Subcutaneous adipose tissue (tissue), 4 donors: ENCODE data around the gene EYS. TPM values are rescaled to one million over a fixed set of nuclear protein-coding genes. Genes with fewer than 3 reads are reported as not detected.

Experiments
- CTCF ChIP-seq: fragments of 450-650 bp; IDR thresholded peaks from one replicate; pipeline ENCODE4 v1.5.1; 2016; ENCODE audit warnings: low read depth, mild to moderate bottlenecking, control low read depth, antibody characterized with exemption, moderate library complexity
- total RNA-seq, 4 donors: library from RNA; depleted of rRNA; stranded (reverse); fragments of >200 nt; gene quantifications; one replicate each; pipeline ENCODE4 v1.1.0, GENCODE V29; 2016

The EYS gene
- total RNA-seq, 4 donors from 2014 or later: 0.17 to 3.8 (median 0.82) TPM

GRCh38 chr6:63821442-63821841 lies 1885.6 kb downstream of the EYS start:
- TF ChIP-seq CTCF: no peak

- no peak for TF ChIP-seq CTCF
Measured at GRCh38 chr6:63819831-63820230, 1887.2 kb downstream of the EYS start.

- no peak for TF ChIP-seq CTCF
Measured at GRCh38 chr6:63817492-63818050, 1889.5 kb downstream of the EYS start.

- no peak for TF ChIP-seq CTCF
Measured at GRCh38 chr6:63816982-63817436, 1890.0 kb downstream of the EYS start.

- TF ChIP-seq CTCF: no peak
Measured at GRCh38 chr6:63816401-63816981, 1890.5 kb downstream of the EYS start.

- no peak for TF ChIP-seq CTCF
Measured at GRCh38 chr6:63814459-63814858, 1892.6 kb downstream of the EYS start.

GRCh38 chr6:63813566-63814120 lies 1893.4 kb downstream of the EYS start:
- no peak for TF ChIP-seq CTCF
